Inferior parietal cortex (tissue), 1 donor: ENCODE measurements around the gene AMMECR1.
"Not testable (repeated sequence)": the region's sequence is repeated elsewhere in the genome, so short reads cannot be mapped to it uniquely, and the experiment has no call there.

Experiments used
- DNase-seq: peaks from one replicate; pipeline ENCODE4 v3.0.0-alpha.2; 2016; ENCODE audit errors: extremely low spot score

The AMMECR1 gene

DNA sequence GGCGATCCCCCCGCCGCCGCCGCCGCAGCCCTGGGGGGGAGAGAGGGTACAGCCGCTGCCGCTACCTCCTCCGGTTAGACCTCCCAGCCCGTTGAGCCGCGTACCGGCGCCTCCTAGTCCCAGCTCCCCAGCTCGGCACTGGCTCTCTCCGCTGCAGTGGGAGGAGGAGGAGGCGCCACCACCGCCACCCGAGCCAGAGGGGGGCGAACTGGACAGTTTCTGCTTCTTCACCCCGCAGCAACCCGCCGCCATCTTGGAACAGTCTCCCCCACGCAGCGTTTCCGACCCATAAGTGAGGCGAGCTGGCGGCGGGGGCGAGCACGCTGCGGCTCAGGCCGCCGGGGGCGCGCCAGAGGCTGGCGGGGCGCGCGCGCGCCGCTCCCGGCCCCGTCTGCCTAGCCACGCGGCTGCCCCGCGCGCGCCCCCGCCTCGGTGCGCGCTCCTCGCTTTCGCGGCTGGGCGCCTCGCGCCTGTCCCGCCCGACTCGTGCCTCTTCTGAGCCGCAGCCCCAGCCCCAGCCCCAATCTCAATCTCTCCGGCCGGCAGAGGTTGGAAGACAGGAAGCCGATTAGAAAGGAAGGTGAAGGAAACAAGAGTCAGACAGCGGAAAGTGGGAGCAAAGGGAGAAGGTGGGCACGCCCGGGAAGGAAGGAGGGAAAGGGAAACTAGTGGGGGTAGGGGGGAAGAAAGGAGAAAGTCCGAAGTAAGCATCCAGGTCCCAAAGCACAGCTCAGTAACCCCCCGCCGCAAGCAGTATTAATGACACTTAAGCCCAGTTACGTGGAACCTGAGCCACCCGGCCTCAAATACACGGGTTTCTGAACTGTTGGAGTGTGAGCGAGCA, at the start of gene AMMECR1:
Gene AMMECR1, minus strand, starts transcription at position 266 of the 844 bp plus-strand sequence. Its CDS starts 14 bp downstream, at position 252.
- DNase-seq: peak; percentile 62

DNA sequence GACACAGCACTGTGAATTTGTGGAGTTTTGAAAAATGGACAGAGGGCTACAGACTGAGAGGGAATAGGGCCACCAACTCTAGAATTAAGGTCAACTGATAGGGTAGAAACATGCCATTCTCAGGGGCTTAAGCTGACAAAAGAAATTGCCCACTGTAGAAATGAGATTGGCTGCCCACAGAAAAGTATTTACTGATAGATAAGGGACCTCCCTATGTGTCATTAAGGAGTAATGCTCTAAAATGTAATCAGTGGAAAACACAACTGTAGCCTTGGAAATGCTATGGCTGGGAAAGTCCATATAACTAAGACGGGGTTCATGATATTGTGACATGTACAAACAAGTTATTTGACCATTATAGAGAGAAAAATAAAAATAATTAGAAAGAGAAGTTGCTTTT, 45.4 kb upstream of the AMMECR1 start:
- DNase-seq: no peak

DNA sequence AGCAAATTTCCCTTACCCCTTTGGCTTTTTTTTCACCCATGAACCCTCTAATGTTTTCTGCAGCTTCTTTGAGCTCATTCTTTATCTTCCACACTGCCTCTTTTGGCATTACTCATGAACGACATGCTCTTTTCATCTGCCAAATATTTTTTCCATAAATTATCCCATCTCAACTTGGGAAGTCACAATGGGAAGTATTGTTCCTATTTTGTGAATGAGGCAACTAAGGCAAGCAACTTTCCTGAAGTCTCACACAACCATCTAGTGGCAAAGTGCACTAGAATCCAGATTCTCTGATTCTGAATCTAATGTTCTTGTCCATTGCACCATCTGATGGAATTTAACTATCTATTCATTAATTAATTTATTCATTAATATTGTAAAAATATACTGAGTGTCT, 41.4 kb upstream of the AMMECR1 start:
- DNase-seq: peak; percentile 14

DNA sequence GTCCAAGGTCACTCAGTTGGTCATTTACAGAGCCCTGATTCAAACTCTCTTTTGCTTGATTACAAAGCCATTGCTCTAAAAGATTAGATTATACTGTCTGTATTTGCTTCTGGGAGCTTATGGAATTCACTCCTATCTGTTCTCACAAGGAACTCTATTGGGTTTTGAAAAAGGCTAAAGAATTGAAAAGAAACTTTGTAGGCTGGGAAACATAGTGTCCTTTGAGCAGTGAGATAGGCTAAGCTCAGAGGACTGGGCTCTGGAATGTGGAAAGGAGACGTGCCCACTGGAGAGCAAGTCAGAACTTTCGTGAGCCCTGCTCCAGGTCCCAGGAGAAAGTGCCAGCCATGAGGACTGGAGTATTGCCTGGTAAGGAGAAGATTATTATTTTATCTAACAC, 40.7 kb upstream of the AMMECR1 start, which contains the start of gene RTL9:
Gene RTL9, plus strand, starts transcription at position 301 of the 400 bp plus-strand sequence. CDS start 91,770 bp downstream, outside the sequence.
- no peak for DNase-seq

DNA sequence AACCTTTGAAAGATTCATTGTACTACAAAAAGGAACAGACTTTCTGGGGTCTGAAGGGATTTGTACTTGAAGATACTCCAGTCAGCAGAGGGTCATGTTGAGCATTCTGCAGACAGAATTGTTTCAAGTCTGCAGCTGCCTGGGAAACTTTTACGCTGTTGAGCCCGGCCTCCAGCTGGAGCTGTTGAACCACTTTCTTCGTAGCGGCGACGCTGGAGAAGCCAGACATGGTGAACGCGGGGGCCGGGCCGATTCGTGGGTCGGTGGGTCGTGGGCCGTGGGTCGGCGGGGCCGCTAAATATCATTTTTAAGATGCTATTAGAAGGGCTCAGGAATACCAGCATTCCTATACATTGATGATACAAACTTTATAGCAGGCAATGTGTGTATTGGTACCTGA, 28.8 kb upstream of the AMMECR1 start:
- no peak for DNase-seq

DNA sequence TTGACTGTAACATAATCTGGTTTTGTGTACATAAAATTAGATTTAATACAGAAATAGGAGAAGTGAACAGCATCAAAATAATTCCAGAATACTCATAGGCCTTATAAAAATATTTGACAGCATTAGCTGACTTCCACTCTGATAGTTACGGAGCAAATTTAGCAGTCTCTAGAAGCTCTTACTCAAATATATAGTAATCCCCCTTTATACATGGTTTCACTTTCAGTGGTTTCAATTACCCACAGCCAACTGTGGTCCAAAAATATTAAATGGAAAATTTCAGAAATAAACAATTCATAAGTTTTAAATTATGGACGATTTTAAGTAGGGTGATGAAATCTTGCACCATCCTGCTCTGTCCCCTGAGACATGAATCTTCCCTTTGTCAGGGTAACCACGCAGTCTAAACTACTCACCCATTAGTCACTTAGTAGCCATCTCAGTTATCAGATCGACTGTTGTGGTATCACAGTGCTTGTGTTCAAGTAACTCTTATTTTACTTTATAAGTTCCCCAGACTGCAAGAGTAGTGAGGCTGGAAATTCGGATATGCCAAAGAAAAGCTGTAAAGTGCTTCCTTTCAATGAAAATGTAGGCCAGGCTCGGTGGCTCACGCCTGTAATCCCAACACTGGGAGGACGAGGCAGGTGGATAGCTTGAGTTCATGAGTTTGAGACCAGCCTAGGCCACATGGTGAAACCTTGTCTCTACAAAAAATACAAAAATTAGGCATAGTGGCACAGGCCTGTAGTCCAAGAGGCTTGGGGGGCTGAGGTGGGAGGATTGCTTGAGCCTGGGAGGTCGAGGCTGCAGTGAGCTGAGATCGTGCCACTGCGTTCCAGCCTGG, 23.5 kb upstream of the AMMECR1 start:
- no peak for DNase-seq

DNA sequence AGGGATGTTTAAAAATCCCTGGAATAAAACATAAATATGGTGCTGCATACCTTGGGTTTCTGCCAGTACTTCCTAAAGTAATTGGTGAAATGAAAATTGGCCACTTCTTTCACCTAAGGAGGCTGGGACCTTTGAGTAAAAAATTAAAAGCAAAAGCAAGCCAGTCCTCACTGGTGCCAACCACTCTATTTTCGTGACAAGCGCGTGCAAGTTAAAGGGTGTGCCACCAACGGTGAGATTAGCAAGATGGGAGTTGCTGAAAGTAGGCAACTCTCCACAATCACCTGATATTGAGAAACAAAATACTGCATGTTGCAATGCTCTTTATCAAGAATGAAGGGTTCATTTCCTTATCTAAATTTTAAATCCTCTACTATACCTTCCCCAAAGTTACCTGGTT, 21.1 kb upstream of the AMMECR1 start:
- no peak for DNase-seq

DNA sequence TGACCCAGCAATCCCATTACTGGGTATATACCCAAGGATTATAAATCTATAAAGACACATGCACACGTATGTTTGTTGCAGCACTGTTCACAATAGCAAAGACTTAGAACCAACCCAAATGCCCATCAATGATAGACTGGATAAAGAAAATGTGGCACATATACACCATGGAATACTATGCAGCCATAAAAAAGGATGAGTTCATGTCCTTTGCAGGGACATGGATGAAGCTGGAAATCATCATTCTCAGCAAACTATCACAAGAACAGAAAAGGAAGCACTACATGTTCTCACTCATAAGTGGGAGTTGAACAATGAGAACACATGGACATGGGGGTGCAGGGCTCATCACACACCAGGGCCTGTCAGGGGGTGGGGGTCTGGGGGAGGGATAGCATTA, 15.6 kb upstream of the AMMECR1 start:
- DNase-seq: not testable (repeated sequence)

DNA sequence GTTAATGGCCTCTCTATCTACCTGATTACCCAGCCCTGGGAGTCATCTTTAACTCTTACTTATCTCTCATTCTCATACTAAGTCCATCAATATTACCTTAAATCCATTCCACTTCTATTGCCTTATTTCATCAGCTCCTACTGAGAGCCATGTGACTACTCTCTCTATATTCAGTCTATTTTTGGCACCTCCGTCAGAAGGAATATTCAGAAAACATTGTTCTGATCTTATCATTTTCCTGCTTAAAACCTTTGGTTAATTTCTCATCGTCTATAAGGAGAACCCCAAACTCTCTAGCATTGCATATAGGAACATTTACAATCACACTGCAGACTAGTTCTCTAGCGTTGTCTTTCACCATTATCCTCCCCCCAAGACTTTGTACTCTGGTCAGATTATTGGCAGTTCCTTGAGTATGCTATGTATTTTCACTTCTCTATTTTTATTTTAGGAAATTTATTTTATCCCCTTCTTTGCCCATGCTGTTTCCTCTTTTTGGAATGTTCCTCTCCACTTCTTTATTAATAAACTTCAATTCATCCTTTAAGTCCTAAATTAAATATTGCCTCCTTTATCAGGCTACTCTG, 13.7 kb upstream of the AMMECR1 start:
- DNase-seq: no peak

DNA sequence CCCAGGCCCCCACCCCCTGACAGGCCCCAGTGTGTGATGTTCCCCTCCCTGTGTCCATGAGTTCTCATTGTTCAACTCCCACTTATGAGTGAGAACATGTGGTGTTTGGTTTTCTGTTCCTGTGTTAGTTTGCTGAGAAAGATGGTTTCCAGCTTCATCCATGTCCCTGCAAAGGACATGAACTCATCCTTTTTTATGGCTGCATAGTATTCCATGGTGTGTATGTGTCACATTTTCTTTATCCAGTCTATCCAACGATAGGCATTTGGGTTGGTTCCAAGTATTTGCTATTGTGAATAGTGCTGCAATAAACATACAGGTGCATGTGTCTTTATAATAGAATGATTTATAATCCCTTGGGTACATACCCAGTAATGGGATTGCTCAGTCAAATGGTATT, 10.7 kb upstream of the AMMECR1 start:
- DNase-seq: not testable (repeated sequence)

DNA sequence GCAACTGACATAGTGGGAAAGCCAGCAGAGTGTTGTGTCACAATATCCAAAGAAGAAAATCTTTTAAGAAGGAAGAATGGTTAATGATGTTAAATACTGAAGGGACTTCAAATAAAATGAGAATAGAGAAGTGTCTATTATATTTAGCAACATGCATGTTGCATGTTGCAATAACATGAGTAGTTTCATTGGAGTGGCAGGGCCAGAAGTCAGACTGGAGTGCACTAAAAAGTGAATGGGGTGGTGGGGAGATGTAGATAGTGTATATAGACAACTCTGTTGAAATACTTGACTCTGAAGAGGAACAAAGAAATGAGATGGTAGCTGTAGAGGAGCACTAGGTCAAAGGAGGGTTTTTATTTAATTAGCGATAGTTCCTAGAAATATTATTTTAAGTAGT, 9.5 kb upstream of the AMMECR1 start:
- no peak for DNase-seq

DNA sequence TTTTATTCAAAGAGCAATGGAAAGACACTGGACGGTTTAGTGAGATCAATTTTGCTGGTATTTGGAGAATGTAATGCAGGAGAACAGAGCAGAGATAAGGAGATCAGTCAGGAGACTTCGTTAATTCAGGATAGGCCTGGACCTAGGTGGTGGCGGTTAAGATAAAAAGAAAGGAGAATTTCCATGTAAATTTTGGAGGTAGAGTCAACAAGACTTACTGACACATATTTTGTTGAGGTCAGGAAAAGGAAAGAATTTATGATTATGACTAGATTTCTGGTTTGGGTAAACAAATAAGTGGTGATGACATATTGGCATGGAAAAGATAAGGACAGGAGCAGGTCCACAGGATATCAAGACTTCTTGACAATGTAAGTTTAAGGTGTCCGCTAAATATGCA, 8.8 kb upstream of the AMMECR1 start:
- DNase-seq: no peak

DNA sequence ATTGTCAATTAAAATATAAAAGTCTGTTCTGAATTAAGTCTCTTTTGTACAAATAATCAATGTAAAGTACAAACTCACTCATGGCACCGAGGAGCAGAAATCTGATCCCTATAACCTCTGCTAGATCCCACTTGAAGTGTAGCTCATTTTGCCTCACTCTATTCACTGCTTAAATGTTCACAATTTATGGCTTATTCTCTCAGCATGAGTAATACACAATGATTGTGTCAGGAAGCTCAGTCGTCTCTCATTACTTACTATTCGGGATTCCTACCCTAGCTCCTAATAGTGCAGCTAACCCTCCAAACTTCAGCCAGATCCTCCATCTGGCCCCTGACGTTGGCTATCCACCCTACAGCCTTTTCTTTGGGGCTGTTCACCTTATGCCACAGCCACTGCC, 4.7 kb upstream of the AMMECR1 start:
- DNase-seq: no peak

DNA sequence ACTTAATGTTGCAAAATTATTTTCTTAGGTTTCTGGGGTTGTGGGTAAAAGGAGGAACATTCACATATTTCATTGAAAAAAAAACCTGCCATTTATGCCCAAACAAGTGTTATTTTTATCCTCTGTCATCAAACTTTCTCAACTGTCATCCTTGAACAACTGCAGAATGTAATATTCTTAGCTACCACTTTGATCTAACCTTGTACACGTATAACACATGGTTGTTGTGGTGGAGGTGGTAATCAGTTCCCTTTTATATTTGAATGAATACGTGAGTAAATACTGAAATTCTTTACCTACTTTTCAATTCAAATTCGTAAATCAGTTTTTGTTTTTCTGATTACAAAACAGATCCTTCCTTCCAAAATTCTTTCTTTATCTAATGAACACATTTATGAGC, 3.8 kb upstream of the AMMECR1 start:
- no peak for DNase-seq

DNA sequence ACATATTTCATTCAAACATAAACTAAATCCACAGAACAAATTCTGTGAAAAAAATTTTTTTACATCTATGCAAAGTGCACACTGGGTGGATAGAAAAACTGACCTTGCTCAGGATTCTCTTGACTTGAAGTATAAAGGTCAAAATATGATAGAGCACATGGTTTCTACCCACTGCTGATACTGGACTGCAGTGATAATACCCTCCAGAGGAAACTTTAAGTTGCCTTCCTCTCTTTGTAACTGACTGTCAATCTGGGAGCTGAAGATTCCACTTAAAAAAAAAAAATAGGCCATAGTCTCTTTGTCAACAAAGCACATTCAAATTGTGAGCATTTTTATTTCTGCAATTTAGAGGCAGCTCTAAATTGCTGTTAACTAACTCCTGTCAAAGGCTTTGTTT, 3.2 kb upstream of the AMMECR1 start:
- no peak for DNase-seq

DNA sequence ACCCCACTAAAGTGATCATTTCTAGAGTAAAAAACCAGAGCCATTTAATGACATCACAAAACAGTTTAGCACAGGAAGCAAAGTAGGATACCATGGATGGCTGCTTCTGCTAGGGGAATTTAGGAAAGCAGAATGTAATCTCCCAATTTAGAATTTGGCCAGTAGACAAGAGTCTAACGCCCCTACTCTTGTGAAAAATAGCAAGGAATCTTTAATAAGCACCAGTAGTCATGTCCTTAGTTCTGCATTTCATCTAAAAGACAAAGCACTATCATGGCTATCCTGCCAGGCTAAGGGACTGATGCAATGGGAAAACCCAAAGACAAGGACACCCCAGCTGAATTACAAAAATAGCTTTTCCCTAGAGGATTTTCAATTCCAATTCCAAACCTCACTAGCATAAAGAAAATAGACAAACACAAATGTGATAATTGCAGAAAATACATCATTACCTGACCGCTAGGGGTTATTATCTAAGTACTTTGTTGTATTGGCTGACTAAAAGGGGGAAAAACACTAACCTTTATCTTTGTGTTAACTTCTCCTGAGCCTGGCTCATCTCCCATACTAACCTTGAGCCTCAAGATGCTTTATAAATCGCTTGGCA, 2.6 kb upstream of the AMMECR1 start:
- no peak for DNase-seq

DNA sequence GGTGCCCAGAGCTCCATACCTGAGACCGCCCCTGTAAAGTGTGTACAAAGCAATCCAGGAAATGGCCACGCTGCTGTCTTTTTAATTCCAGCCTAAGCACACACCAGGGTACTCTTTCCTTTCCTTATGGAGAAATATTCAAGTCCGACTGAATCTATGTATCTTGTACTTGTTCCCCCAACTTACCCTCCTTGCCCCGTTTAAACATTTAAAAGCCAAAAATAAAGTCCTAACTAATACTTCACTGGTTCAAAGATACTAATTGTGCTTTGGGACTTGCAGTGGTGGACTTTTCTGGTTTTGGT, 731 bp upstream of the AMMECR1 start:
- no peak for DNase-seq

DNA sequence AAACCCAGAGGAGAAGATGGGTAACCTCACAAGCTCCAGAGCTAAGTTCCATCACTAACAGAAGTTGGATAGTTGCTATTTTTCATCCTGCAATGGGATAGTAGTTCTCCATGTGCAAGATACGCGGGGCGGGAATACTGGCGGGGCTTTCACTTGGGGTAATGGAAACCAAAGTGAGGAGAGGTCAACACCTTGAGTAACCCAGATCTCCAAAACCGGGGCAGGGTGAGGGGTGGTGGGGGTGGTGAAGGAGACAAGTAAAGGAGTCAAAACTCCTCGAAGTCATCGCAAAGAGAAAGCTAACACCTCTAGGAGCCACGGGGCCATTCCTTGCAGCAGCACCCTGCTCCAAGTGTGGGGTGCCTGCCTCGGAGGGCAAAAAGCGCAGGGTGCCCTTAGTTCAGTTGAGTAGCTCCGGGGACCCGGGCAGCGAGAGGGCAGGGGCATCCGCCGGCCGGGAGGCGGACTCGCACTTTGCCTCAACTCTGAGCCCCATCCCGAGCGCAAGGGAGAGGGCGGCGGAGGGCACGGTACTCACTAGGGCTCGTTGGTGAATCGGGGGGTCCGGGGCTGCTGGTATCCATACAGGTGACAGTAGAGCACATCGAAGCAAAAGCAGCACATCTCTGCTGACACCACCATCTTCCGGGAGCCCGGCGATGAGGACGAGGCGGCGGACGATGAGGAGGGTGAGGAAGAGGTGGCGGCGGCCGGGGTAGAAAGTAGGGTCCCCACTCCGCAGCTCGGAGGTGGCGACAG, 645 bp downstream of the AMMECR1 start:
- DNase-seq: peak; percentile 5

DNA sequence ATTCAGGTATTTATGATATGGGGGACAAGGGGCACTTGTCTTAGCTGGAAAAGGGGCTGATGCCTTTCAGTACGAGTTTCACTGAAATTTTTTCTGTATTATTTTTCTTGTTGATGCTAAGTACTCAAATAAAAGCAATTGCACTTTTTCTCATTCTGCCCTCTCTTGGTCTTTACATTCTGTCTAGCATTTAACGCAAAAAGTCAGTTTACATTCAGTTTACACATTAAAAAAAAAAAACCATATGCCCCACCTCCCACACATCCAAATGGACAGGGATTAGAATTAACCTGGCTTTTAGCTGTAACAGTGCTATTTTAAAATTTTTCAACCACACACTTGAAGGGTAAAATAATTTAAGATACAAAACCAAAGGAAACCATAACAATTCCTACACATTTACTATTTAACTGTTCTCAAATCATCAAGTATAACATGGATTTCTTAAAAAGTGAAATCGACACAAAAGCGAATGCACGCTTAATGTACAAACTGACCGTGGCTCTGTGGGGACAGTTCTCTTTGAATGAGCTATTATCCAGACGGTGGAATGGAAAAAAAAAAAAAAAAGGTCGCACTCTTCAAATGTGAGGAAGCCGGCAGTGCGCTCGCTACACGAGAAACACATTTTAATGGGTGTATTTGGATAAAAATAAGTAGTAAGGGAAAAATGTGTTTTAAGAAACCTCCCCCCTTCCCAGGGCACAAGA, 1.4 kb downstream of the AMMECR1 start:
- peak; percentile 6 for DNase-seq

DNA sequence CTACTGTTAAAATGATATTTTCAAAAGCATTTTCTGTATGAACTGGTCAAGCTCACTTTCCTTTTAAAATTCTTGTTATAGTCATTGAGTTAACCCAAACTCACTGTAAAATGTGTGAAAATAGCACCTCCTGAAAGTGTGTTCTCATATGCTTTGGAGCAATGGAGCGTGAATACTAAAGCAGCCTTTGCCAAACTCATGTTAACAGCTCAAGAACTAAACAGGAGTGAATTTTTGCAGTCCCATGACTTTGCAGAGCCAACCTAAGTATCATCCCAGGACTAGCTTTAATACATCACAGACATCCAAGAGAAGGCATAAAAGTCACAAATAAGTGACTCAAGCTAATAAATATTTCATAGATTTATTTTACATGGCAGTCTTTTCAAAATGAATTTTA, 2.3 kb downstream of the AMMECR1 start:
- DNase-seq: no peak
